Endodermal cell (in vitro differentiated cells): ENCODE data around the gene VAC14. TPM values are rescaled to one million over a fixed set of nuclear protein-coding genes. Genes with fewer than 3 reads are reported as not detected.
"Not testable (repeated sequence)": the region's sequence is repeated elsewhere in the genome, so short reads cannot be mapped to it uniquely, and the experiment has no call there.

ENCODE experiments used
- DNase-seq: peaks from one replicate; pipeline ENCODE4 v3.0.0-alpha.2; 2017
- H3K27ac ChIP-seq: 2 replicates; pipeline ENCODE4 v1.5.1; 2013; ENCODE audit warnings: mild to moderate bottlenecking, low read depth, low read length, moderate library complexity
- H3K27me3 ChIP-seq: 2 replicates; pipeline ENCODE4 v1.6.1; 2013; ENCODE audit warnings: mild to moderate bottlenecking, low read length, moderate library complexity; ENCODE audit not compliant: insufficient read depth, control insufficient read depth, poor library complexity, severe bottlenecking
- H3K36me3 ChIP-seq: 2 replicates; pipeline ENCODE4 v1.7.0; 2013; ENCODE audit warnings: mild to moderate bottlenecking, low read length, moderate library complexity; ENCODE audit not compliant: control insufficient read depth, insufficient read depth
- H3K4me1 ChIP-seq: one replicate; pipeline ENCODE4 v1.7.0; 2013; ENCODE audit warnings: low read length; ENCODE audit not compliant: control insufficient read depth, insufficient read depth
- H3K4me3 ChIP-seq: 2 replicates; pipeline ENCODE4 v1.5.1; 2013; ENCODE audit warnings: mild to moderate bottlenecking, low read length, moderate library complexity
- H3K9ac ChIP-seq: 2 replicates; pipeline ENCODE4 v1.6.1; 2013; ENCODE audit warnings: mild to moderate bottlenecking, low read length, moderate library complexity; ENCODE audit not compliant: poor library complexity, severe bottlenecking; ENCODE audit errors: extremely low read depth
- H3K9me3 ChIP-seq: 2 replicates; pipeline ENCODE4 v1.6.1; 2013; ENCODE audit warnings: mild to moderate bottlenecking, low read length, moderate library complexity; ENCODE audit not compliant: control insufficient read depth
- H3K27ac Mint-ChIP-seq: 2 replicates; pipeline ENCODE4 v1.8.0; 2020; ENCODE audit warnings: mixed read lengths
- H3K27me3 Mint-ChIP-seq: 2 replicates; pipeline ENCODE4 v1.8.0; 2021; ENCODE audit warnings: mild to moderate bottlenecking, mixed read lengths; ENCODE audit not compliant: insufficient read depth
- H3K36me3 Mint-ChIP-seq: 2 replicates; pipeline ENCODE4 v1.8.0; 2020; ENCODE audit warnings: low read depth, mixed read lengths
- H3K4me1 Mint-ChIP-seq: 2 replicates; pipeline ENCODE4 v1.8.0; 2020; ENCODE audit warnings: mixed read lengths
- H3K4me3 Mint-ChIP-seq: 2 replicates; pipeline ENCODE4 v1.8.0; 2020; ENCODE audit warnings: mild to moderate bottlenecking, moderate library complexity, mixed read lengths
- H3K9me3 Mint-ChIP-seq: 2 replicates; pipeline ENCODE4 v1.8.0; 2020; ENCODE audit warnings: mild to moderate bottlenecking, mixed read lengths
- CTCF ChIP-seq: fragments of 200-600 bp; sonication (generic); conservative IDR thresholded peaks from 2 replicates; pipeline ENCODE4 v1.5.0; 2021; ENCODE audit warnings: antibody characterized with exemption, mild to moderate bottlenecking
- WGBS, 2 experiments: methylation state at CpG; one replicate each; pipeline versions ENCODE4 v1.1.5 to v1.1.7; 2013; ENCODE audit warnings: missing lambda C conversion rate in 2 of 2, mixed read lengths in 1 of 2; ENCODE audit not compliant: insufficient coverage in 1 of 2, insufficient read length in 1 of 2; 5-methylcytosine and 5-hydroxymethylcytosine counted together
- total RNA-seq, 2 donors: library from RNA; stranded (reverse); fragmentation: NEBNext Ultra II Directional in 1 of 2; extraction: Animal tissue kit (Norgen Biotek cat#: 25700) in 1 of 2; gene quantifications; 2 replicates in 1 of 2; 3 replicates in 1 of 2; pipeline ENCODE4 v1.2.1, GENCODE V29; 2021

The VAC14 gene
- total RNA-seq, 2 donors from 2014 or later = 47.5 to 48.7 TPM

- H3K36me3 Mint-ChIP-seq = peaks cover 22% of the 10 kb centered on the region
- WGBS, 2 experiments = 82 to 87% methylated on average over 6 to 10 of the region's 10 CpGs
- H3K9me3 Mint-ChIP-seq = peaks cover 15% of the 10 kb centered on the region
- H3K27ac Mint-ChIP-seq = peak overlapping the region; percentile 52
- H3K4me1 Mint-ChIP-seq = no peaks in the 10 kb centered on the region
- no peak overlapping the region for H3K4me3 Mint-ChIP-seq
- Histone ChIP-seq H3K27ac (no peak overlapping the region), H3K4me1 (no peaks in the 10 kb centered on the region), H3K36me3 (no peaks in the 10 kb centered on the region), H3K27me3 (no peaks in the 10 kb centered on the region), H3K9me3 (peaks cover 11% of the 10 kb centered on the region), H3K4me3 (no peak overlapping the region), H3K9ac (no peak overlapping the region)
- no peaks in the 10 kb centered on the region for H3K27me3 Mint-ChIP-seq
- peak; percentile 55 for DNase-seq
- TF ChIP-seq CTCF = peak; percentile 37
Measured at GRCh38 chr16:70644763-70645597, 156.0 kb downstream of the VAC14 start.

- not testable (repeated sequence) for H3K27me3 Mint-ChIP-seq, H3K9me3 ChIP-seq, H3K9ac ChIP-seq, H3K9me3 Mint-ChIP-seq, H3K4me1 ChIP-seq, H3K4me3 ChIP-seq, H3K4me1 Mint-ChIP-seq, H3K36me3 ChIP-seq, H3K27ac ChIP-seq, DNase-seq, H3K4me3 Mint-ChIP-seq, H3K27me3 ChIP-seq, H3K27ac Mint-ChIP-seq
- whole genome bisulfite sequencing, 2 experiments = 79 to 85% methylated on average over 6 to 7 of the region's 7 CpGs
- H3K36me3 Mint-ChIP-seq = peaks cover 12% of the 10 kb centered on the region
Measured at GRCh38 chr16:70643264-70643663, 157.7 kb downstream of the VAC14 start.

- no peak overlapping the region for H3K27ac ChIP-seq
- Mint-ChIP-seq H3K36me3 (peaks cover 6% of the 10 kb centered on the region), H3K27ac (no peak overlapping the region), H3K9me3 (peaks cover under 1% of the 10 kb centered on the region), H3K4me1 (peaks cover 9% of the 10 kb centered on the region), H3K4me3 (no peak overlapping the region), H3K27me3 (no peaks in the 10 kb centered on the region)
- H3K9me3 ChIP-seq = no peaks in the 10 kb centered on the region
- no peak for DNase-seq
- no peak overlapping the region for H3K9ac ChIP-seq
- 100% methylated on average over 1 of the region's 1 CpG; no CpG with 5 or more reads in 1 of the 2 experiments for WGBS, 2 experiments
- no peaks in the 10 kb centered on the region for H3K36me3 ChIP-seq
- no peaks in the 10 kb centered on the region for H3K27me3 ChIP-seq
- TF ChIP-seq CTCF = no peak
- no peak overlapping the region for H3K4me3 ChIP-seq
- H3K4me1 ChIP-seq = no peaks in the 10 kb centered on the region
Measured at GRCh38 chr16:70642633-70643032, 158.3 kb downstream of the VAC14 start.
